Cardiac muscle cell (in vitro differentiated cells and primary cell): Measurements from ENCODE around the gene TSHZ3. TPM values are rescaled to one million over a fixed set of nuclear protein-coding genes. Genes with fewer than 3 reads are reported as not detected.

Source experiments
- DNase-seq, 2 donors: peaks; one replicate each; pipeline versions ENCODE4 v3.0.0 to v3.0.0-alpha.2; 2010 to 2017; ENCODE audit warnings: low read depth in 1 of 2, low spot score in 1 of 2
- H3K27ac ChIP-seq: fragments of 200-600 bp; sonication (generic); 2 replicates; pipeline ENCODE4 v1.5.1; 2016
- H3K27me3 ChIP-seq: fragments of 200-600 bp; sonication (generic); 2 replicates; pipeline ENCODE4 v1.6.0; 2016; ENCODE audit warnings: control low read depth
- H3K36me3 ChIP-seq: fragments of 200-600 bp; sonication (generic); 2 replicates; pipeline ENCODE4 v1.5.1; 2016; ENCODE audit warnings: control low read depth
- H3K4me1 ChIP-seq: fragments of 200-600 bp; sonication (generic); 2 replicates; pipeline ENCODE4 v1.8.1; 2017; ENCODE audit warnings: low read depth, mild to moderate bottlenecking, mixed run types
- H3K4me3 ChIP-seq: fragments of 200-600 bp; sonication (generic); 2 replicates; pipeline ENCODE4 v1.5.1; 2016; ENCODE audit warnings: mild to moderate bottlenecking
- H3K9me3 ChIP-seq: fragments of 200-600 bp; sonication (generic); 2 replicates; pipeline ENCODE4 v1.5.1; 2017; ENCODE audit warnings: low read depth, mild to moderate bottlenecking, control low read depth
- CTCF ChIP-seq: IDR thresholded peaks from 2 replicates; pipeline ENCODE4 v1.5.1; 2012; ENCODE audit warnings: low read depth, mild to moderate bottlenecking, low read length
- polyA plus RNA-seq: library from polyadenylated mRNA; unstranded; fragments of >200 nt; fragmentation: Nextera tagmentation; extraction: Ambion mirVana; gene quantifications from 2 replicates; pipeline ENCODE4 v1.2.1, GENCODE V29; 2016
- total RNA-seq: library from RNA; depleted of rRNA; stranded (reverse); fragments of >200 nt; gene quantifications from 2 replicates; pipeline ENCODE4 v1.2.3, GENCODE V29; 2016

Gene TSHZ3
- total and polyA plus RNA-seq, 2 experiments from 2014 or later: 0.57 to 1.7 TPM

GRCh38 chr19:31282346-31282745 lies 66.9 kb downstream of the TSHZ3 start:
- no peak for TF ChIP-seq CTCF
- H3K27me3 ChIP-seq: peaks cover 4% of the 10 kb centered on the region
- no peak overlapping the region for H3K4me3 ChIP-seq
- no peak for DNase-seq
- no peaks in the 10 kb centered on the region for H3K36me3 ChIP-seq
- H3K9me3 ChIP-seq: no peaks in the 10 kb centered on the region
- H3K27ac ChIP-seq: no peak overlapping the region
- no peaks in the 10 kb centered on the region for H3K4me1 ChIP-seq

GRCh38 chr19:31280287-31281006 lies 68.8 kb downstream of the TSHZ3 start:
- Histone ChIP-seq H3K4me1 (no peaks in the 10 kb centered on the region), H3K27me3 (peaks cover 4% of the 10 kb centered on the region), H3K4me3 (no peak overlapping the region), H3K36me3 (no peaks in the 10 kb centered on the region), H3K9me3 (no peaks in the 10 kb centered on the region), H3K27ac (no peak overlapping the region)
- no peak for TF ChIP-seq CTCF
- DNase-seq: no peak

GRCh38 chr19:31279436-31279765 lies 69.8 kb downstream of the TSHZ3 start:
- H3K4me3 ChIP-seq: no peak overlapping the region
- TF ChIP-seq CTCF: no peak

DNA sequence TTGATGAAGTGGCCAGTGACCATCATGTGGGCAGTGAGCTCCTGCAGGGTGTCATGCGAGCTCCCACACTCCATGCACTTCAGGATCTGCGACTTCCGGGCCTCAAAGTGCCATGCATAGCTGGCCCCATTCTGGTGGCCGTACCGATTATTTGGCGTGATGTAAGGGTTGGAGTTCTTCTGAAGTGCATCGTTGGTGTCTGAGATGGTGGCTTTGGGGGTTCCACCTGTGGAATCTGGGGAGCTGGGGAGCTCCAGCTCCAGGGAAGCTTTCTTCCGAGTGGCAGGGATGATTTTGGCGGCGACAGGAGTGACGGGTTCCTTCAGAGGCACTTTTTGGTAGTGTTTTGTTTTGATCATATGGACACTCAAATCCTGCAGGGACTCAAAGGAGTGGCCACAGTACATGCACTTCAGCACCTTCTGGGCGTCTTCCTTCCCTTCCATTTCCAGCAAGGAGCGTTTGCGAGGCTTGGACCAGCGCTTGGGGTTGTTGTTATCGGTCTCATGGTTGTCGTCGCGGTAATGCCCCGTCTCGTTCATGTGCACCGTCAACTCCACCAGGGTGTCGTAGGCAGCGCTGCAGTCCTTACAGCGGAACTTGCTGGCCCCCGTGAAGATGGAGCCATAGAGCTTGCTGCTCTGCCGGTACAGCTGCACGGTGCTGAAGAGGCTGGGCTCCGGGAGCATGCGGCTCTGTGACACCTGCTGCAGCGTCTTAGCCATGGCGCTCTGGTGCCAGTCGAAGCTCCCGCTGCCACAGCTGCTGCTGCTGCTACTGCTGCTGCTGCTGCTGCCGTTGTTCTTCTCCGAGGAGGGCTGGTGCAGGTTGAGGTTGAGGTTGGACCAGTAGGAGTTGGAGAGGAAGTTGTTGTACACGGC lies 70.4 kb downstream of the TSHZ3 start:
- no peaks in the 10 kb centered on the region for H3K4me1 ChIP-seq
- H3K36me3 ChIP-seq: no peaks in the 10 kb centered on the region
- no peak overlapping the region for H3K4me3 ChIP-seq
- TF ChIP-seq CTCF: no peak
- H3K27ac ChIP-seq: no peak overlapping the region
- no peak for DNase-seq
- H3K27me3 ChIP-seq: peaks cover 4% of the 10 kb centered on the region
- no peaks in the 10 kb centered on the region for H3K9me3 ChIP-seq

More at GRCh38 chr19:31279436-31279765, 69.8 kb downstream of the TSHZ3 start:
- H3K4me1 ChIP-seq: no peaks in the 10 kb centered on the region
- H3K9me3 ChIP-seq: no peaks in the 10 kb centered on the region
- H3K36me3 ChIP-seq: no peaks in the 10 kb centered on the region
- DNase-seq: no peak
- H3K27me3 ChIP-seq: peaks cover 4% of the 10 kb centered on the region
- H3K27ac ChIP-seq: no peak overlapping the region

DNA sequence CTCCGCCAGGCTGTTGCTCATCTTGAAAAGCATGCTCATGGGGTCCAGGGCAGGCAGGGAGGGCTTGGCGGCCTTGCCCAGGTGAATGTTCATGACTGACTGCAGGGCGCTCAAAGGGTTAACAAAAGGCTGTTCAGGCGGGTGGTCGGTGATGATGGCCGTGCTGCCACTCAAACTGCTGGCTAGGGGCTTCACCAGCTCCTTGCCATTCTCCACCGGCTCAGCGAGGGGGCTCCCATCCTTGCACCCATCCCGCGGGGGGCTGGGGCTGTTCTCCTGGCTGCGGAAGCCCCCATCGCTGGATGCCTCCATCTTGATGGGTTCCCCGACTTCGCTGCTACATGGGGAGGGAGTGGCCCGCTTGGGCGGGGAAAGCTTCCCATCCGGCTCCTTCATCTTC lies 71.7 kb downstream of the TSHZ3 start:
- DNase-seq: no peak
- Histone ChIP-seq H3K36me3 (no peaks in the 10 kb centered on the region), H3K27me3 (peaks cover 4% of the 10 kb centered on the region), H3K4me3 (no peak overlapping the region), H3K27ac (no peak overlapping the region), H3K4me1 (no peaks in the 10 kb centered on the region), H3K9me3 (no peaks in the 10 kb centered on the region)
- TF ChIP-seq CTCF: no peak
